ENCODE measurements around the gene LRP10.
A peak's percentile ranks its signal among the peaks of the same experiment; 100 is the strongest.
"Not testable (repeated sequence)": the region's sequence is repeated elsewhere in the genome, so short reads cannot be mapped to it uniquely, and the experiment has no call there.

LRP10 gene, protein sequence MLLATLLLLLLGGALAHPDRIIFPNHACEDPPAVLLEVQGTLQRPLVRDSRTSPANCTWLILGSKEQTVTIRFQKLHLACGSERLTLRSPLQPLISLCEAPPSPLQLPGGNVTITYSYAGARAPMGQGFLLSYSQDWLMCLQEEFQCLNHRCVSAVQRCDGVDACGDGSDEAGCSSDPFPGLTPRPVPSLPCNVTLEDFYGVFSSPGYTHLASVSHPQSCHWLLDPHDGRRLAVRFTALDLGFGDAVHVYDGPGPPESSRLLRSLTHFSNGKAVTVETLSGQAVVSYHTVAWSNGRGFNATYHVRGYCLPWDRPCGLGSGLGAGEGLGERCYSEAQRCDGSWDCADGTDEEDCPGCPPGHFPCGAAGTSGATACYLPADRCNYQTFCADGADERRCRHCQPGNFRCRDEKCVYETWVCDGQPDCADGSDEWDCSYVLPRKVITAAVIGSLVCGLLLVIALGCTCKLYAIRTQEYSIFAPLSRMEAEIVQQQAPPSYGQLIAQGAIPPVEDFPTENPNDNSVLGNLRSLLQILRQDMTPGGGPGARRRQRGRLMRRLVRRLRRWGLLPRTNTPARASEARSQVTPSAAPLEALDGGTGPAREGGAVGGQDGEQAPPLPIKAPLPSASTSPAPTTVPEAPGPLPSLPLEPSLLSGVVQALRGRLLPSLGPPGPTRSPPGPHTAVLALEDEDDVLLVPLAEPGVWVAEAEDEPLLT

DNA sequence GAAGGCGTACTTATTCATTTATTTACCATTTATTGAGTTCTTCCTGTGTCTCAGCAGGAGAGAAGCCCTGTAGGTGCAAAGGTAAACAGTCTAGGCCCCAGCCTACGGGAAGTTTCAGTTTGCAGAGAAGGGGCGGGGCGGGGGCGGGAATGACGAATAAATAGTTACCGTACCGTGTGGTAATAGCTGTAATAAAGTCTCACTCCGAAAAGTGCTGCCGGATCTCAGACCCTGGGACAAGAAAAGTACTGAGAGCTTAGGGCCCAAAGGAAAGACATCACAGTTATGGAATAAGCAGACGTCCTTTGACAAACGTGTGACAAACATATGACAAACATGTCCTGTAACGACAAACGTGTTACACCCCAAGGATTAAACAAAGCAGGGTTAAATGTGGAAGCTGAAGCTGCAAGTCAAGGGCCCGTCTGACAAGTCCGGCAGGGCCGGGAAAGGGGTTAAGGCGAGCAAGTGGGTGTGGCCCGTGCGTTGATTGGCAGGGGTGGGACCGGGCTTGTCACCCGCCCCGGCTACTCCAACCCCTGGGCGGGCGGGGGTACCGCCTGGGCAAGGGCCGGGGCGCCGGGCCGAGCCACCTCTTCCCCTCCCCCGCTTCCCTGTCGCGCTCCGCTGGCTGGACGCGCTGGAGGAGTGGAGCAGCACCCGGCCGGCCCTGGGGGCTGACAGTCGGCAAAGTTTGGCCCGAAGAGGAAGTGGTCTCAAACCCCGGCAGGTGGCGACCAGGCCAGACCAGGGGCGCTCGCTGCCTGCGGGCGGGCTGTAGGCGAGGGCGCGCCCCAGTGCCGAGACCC lies at the start of gene LRP10:
TSS of gene LRP10 (plus strand) at position 517 of the 809 bp plus-strand sequence. CDS start 564 bp downstream, outside the sequence.
- DNase-seq (ENCODE audit: insufficient read length, low spot score) (no peak), FAIRE-seq (no peak)
- TF ChIP-seq, protein P1, sequence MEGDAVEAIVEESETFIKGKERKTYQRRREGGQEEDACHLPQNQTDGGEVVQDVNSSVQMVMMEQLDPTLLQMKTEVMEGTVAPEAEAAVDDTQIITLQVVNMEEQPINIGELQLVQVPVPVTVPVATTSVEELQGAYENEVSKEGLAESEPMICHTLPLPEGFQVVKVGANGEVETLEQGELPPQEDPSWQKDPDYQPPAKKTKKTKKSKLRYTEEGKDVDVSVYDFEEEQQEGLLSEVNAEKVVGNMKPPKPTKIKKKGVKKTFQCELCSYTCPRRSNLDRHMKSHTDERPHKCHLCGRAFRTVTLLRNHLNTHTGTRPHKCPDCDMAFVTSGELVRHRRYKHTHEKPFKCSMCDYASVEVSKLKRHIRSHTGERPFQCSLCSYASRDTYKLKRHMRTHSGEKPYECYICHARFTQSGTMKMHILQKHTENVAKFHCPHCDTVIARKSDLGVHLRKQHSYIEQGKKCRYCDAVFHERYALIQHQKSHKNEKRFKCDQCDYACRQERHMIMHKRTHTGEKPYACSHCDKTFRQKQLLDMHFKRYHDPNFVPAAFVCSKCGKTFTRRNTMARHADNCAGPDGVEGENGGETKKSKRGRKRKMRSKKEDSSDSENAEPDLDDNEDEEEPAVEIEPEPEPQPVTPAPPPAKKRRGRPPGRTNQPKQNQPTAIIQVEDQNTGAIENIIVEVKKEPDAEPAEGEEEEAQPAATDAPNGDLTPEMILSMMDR (IDR thresholded peaks at IDR 0.05; ENCODE audit: insufficient read depth, missing control alignments), result no peak

DNA sequence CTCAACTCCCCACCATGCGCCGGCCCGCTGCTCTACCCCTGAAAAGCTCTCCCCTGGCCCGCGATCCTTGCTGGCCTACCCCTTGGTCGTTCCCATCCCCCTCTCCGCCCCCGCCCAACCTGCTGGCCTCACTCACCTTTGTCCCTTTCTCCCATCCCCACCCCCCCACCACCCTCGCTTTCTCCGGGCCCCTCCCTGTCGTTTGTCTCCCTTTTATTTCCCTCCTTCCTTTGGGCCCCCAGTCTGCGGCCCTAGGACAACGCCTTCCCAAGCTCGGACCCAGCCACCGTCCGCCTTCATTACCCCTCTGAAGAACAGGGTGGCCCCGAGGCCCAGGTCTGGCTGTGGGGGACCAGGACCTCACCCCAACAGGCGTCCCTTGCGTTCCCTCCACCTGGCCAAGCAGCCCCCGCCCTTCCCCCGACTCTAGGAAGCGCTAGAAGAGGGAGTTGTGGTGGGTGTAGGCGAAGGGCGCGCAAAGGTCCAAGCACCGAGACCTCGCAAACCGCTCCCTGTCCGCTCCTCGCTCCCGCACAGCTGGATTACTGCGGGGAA lies 49.4 kb upstream of the LRP10 start:
- no peak for FAIRE-seq
- DNase-seq (ENCODE audit: insufficient read length, low spot score), result no peak
- TF ChIP-seq, protein P1 (IDR thresholded peaks at IDR 0.05; ENCODE audit: insufficient read depth, missing control alignments), result no peak

DNA sequence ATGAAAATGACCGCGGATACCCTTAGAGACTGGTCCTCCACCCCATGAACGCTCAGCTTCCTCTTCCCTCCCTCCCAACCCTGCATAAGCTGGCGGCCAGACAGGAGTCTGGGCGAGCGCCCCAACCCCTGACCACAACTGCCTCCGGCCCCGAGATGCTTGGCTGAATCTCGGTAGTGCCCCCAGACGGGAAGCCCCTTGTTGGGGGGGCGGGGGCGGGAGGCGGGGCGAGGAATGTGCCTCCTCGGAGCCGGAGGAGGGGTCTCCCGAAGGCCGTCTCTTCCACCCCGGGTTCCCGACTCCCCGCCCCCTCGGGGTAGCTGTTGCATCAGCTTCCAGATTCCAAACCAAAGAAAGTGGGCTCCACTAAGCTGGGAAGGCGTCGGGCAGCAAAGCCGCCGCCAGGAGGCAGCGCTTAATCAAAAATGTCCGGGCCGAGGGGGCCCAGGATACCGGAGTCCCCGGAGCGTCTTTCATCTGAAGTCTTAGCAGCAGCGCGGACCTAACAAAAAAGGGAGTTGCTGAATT lies 48.9 kb upstream of the LRP10 start:
- FAIRE-seq, result no peak
- DNase-seq (ENCODE audit: insufficient read length, low spot score), result no peak
- TF ChIP-seq, protein P1 (IDR thresholded peaks at IDR 0.05; ENCODE audit: insufficient read depth, missing control alignments), result peak; percentile 50

DNA sequence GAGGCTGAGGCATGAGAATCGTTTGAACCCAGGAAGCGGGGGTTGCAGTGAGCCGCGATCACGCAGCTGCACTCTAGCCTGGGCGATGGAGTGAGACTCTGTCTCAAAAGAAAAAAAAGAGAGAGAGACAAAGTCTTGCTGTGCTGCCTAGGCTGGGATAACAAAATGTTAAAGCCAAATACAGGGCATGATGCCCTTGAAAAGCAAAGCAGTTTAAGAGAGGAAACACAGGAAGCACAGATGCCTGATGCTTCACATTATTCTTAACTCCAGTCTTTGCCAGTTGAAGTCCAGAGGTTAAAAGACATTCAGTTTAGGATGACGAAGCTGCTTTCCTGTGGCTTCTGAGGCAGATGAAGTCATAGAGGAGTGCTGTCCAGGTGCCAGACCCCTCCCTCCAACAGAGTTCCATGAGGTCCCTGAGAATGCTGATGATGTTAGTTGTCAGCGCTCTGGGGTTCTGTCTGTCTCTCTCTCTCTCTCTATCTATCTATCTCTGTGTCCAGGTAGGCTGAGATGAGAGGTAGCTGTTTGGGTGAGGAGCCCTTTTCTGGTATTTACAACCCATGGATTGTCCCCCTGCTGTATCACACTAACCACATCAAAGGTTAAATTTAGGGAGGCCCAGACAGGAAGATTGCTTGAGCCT lies 46.7 kb upstream of the LRP10 start:
- DNase-seq (ENCODE audit: insufficient read length, low spot score), result no peak
- TF ChIP-seq, protein P1 (IDR thresholded peaks at IDR 0.05; ENCODE audit: insufficient read depth, missing control alignments), result no peak
- no peak for FAIRE-seq

DNA sequence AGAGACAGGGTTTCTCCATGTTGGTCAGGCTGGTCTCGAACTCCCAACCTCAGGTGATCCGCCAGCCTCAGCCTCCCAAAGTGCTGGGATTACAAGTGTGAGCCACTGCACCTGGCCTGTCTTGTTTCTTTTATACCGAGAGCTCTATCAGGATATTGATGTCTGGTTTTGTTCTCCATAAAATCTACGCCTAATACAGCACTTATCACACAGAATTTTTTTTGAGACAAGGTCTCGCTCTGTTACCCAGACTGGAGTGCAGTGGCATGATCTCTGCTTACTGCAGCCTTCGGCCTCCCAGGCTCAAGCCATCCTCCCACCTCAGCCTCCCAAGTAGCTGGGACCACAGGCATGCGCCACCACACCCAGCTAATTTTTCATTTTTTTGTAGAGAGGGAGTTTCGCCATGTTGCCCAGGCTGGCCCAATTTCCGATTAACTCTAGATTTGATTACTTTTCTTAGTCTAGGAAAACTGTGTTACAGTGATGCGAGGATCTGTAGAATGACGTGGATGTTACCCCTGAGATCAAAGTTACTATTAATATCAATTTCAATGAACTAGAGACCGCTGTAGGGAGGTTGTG lies 42.4 kb upstream of the LRP10 start:
- FAIRE-seq; DNase-seq (ENCODE audit: insufficient read length, low spot score): not testable (repeated sequence)

DNA sequence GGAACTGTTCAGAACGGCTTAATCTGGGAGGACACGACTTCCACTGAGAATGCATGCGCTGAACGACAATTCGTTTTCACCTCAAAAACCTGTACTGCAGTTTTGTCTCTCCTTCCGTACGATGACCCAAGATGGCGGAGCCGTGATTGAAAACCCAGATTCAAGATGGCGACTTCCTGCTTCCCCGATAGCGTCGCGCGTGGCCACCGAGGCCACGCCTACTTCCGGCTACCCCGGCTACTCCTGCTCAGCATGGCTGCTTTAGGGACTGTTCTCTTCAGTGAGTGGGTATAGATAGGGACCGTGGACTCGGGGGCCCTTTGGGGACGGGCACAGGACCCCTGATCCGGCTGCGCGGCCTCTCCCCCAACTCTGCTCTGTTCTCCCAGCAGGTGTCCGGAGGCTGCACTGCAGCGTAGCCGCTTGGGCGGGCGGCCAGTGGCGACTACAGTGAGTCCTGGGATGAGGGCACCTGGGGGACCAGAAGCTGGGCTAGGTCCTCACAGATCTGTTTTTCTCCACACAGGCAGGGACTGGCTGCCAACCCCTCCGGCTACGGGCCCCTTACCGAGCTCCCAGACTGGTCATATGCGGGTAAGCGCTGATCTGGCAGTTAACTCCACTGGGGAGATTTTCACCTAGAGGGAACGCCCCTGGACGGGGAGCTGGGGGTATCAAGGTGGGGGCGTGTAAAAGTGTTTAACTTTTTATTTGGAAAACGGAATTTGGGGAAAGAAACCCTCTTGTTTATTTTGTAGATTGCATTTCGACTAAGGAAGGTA lies 41.7 kb upstream of the LRP10 start, which contains the start of gene MRPL52:
TSS of gene MRPL52 (plus strand) at position 227 of the 782 bp plus-strand sequence. CDS start at position 253, 26 bp downstream.
- no peak for FAIRE-seq
- TF ChIP-seq, protein P1 (IDR thresholded peaks at IDR 0.05; ENCODE audit: insufficient read depth, missing control alignments), result no peak
- DNase-seq (ENCODE audit: insufficient read length, low spot score), result peak; percentile 71

All from D721Med (cell line).